Activated CD8-positive, alpha-beta T cell treated with anti-CD3 and anti-CD28 coated beads for 36 hours (primary cell): ENCODE results near the gene C3orf70. TPM values are rescaled to one million over a fixed set of nuclear protein-coding genes. Genes with fewer than 3 reads are reported as not detected.

Experiments
- ATAC-seq: fragments of 200-7000 bp; cut with Tn5 transposase; one replicate; pipeline ENCODE4 v1.10.0; 2021; ENCODE audit warnings: mild to moderate bottlenecking, moderate library complexity
- CTCF ChIA-PET: fragments of 350-600 bp; sonication (Branson Sonifier 250); formaldehyde crosslinking; loops from one replicate; lab custom pipeline; 2021; ENCODE audit warnings: antibody characterized with exemption; lab: Charles Lee
- POLR2A ChIA-PET: fragments of 350-600 bp; sonication (Branson Sonifier 250); formaldehyde crosslinking; loops from one replicate; lab custom pipeline; 2021; ENCODE audit warnings: antibody characterized with exemption; lab: Charles Lee
- DNase-seq: peaks from one replicate; pipeline ENCODE4 v3.0.0-alpha.2; 2020
- H3K27ac Mint-ChIP-seq: one replicate; pipeline ENCODE4 v1.8.0; 2021; ENCODE audit warnings: mild to moderate bottlenecking, mixed read lengths
- H3K27me3 Mint-ChIP-seq: one replicate; pipeline ENCODE4 v1.8.0; 2021; ENCODE audit warnings: mixed read lengths
- H3K36me3 Mint-ChIP-seq: one replicate; pipeline ENCODE4 v1.8.0; 2021; ENCODE audit warnings: low read depth, mixed read lengths
- H3K4me1 Mint-ChIP-seq: one replicate; pipeline ENCODE4 v1.8.0; 2021; ENCODE audit warnings: low read depth, mixed read lengths
- H3K4me3 Mint-ChIP-seq: one replicate; pipeline ENCODE4 v1.8.0; 2021; ENCODE audit warnings: mild to moderate bottlenecking, moderate library complexity, mixed read lengths
- H3K9me3 Mint-ChIP-seq: one replicate; pipeline ENCODE4 v1.8.0; 2021; ENCODE audit warnings: mixed read lengths
- intact Hi-C: fragments of 100-400 bp; cut with micrococcal nuclease; formaldehyde crosslinking; loops from one replicate; pipeline ENCODE4 v1.10.0; 2022
- total RNA-seq, 2 experiments: library from RNA; stranded (reverse); gene quantifications; one replicate each; pipeline ENCODE4 v1.2.3, GENCODE V29; 2021
- TF ChIP-seq, protein P1 (sequence below): fragments of 200-600 bp; IDR thresholded peaks from one replicate; pipeline ENCODE4 v1.8.0; 2022; ENCODE audit warnings: antibody characterized with exemption, mild to moderate bottlenecking

Gene C3orf70
- total RNA-seq, 2 experiments from 2014 or later, result 0.04 TPM; not detected in 1

DNA sequence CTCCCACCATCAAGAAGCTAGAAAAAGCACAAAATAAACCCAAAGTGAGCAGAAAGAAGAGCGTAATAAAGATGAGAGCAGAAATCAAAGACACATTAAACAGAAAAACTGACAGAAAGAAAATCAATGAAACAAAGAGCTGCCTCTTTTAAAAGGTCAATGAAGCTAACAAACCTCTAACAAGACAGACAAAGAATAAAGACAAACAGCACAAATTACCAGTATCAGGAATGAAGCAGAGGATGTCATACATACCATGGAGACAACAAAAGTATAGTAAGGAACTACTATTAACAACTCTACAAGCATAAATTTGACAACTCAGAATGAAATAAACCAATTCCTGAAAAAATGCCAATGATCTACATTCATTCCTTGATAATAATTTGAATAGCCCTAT lies 15.0 kb downstream of the C3orf70 start:
- POLR2A ChIA-PET, result no interaction called here
- ATAC-seq (no peak), DNase-seq (no peak)
- no peaks in the 10 kb centered on the region for H3K9me3 Mint-ChIP-seq
- H3K4me1 Mint-ChIP-seq, result no peaks in the 10 kb centered on the region
- TF ChIP-seq, protein P1, sequence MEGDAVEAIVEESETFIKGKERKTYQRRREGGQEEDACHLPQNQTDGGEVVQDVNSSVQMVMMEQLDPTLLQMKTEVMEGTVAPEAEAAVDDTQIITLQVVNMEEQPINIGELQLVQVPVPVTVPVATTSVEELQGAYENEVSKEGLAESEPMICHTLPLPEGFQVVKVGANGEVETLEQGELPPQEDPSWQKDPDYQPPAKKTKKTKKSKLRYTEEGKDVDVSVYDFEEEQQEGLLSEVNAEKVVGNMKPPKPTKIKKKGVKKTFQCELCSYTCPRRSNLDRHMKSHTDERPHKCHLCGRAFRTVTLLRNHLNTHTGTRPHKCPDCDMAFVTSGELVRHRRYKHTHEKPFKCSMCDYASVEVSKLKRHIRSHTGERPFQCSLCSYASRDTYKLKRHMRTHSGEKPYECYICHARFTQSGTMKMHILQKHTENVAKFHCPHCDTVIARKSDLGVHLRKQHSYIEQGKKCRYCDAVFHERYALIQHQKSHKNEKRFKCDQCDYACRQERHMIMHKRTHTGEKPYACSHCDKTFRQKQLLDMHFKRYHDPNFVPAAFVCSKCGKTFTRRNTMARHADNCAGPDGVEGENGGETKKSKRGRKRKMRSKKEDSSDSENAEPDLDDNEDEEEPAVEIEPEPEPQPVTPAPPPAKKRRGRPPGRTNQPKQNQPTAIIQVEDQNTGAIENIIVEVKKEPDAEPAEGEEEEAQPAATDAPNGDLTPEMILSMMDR, result no peak
- no peaks in the 10 kb centered on the region for H3K36me3 Mint-ChIP-seq
- intact Hi-C loops, result no loop called here
- H3K27ac Mint-ChIP-seq, result no peak overlapping the region
- no peak overlapping the region for H3K4me3 Mint-ChIP-seq
- CTCF ChIA-PET, result no interaction called here
- H3K27me3 Mint-ChIP-seq, result peaks cover 17% of the 10 kb centered on the region

- ChIA-PET POLR2A (no interaction called here), CTCF (no interaction called here)
- no peak for DNase-seq
- Mint-ChIP-seq H3K9me3 (no peaks in the 10 kb centered on the region), H3K36me3 (no peaks in the 10 kb centered on the region), H3K4me3 (no peak overlapping the region), H3K27me3 (peaks cover 20% of the 10 kb centered on the region), H3K27ac (no peak overlapping the region), H3K4me1 (no peaks in the 10 kb centered on the region)
- ATAC-seq, result no peak
- TF ChIP-seq, protein P1, result no peak
- intact Hi-C loops, result no loop called here
Observed at GRCh38 chr3:185134509-185134908, 18.4 kb downstream of the C3orf70 start.

- intact Hi-C loops, result no loop called here
- TF ChIP-seq, protein P1, result no peak
- Mint-ChIP-seq H3K36me3 (no peaks in the 10 kb centered on the region), H3K4me3 (no peak overlapping the region), H3K9me3 (no peaks in the 10 kb centered on the region), H3K27ac (no peak overlapping the region), H3K27me3 (peaks cover 13% of the 10 kb centered on the region), H3K4me1 (no peaks in the 10 kb centered on the region)
- no peak for ATAC-seq
- ChIA-PET POLR2A (no interaction called here), CTCF (no interaction called here)
- no peak for DNase-seq
Observed at GRCh38 chr3:185131602-185132256, 21.1 kb downstream of the C3orf70 start.

GRCh38 chr3:185129083-185129482 lies 23.8 kb downstream of the C3orf70 start:
- Mint-ChIP-seq H3K27ac (no peak overlapping the region), H3K36me3 (no peaks in the 10 kb centered on the region), H3K4me3 (no peak overlapping the region), H3K4me1 (no peaks in the 10 kb centered on the region), H3K9me3 (no peaks in the 10 kb centered on the region), H3K27me3 (peaks cover 8% of the 10 kb centered on the region)
- ATAC-seq (no peak), DNase-seq (no peak)
- intact Hi-C loops, result no loop called here
- ChIA-PET CTCF (no interaction called here), POLR2A (no interaction called here)
- TF ChIP-seq, protein P1, result no peak

GRCh38 chr3:185126201-185126600 lies 26.7 kb downstream of the C3orf70 start:
- intact Hi-C loops, result no loop called here
- no peak overlapping the region for H3K4me3 Mint-ChIP-seq
- DNase-seq, result no peak
- H3K36me3 Mint-ChIP-seq, result no peaks in the 10 kb centered on the region
- H3K4me1 Mint-ChIP-seq, result no peaks in the 10 kb centered on the region
- no peak overlapping the region for H3K27ac Mint-ChIP-seq
- TF ChIP-seq, protein P1, result no peak
- H3K9me3 Mint-ChIP-seq, result no peaks in the 10 kb centered on the region
- peaks cover 5% of the 10 kb centered on the region for H3K27me3 Mint-ChIP-seq
- no peak for ATAC-seq
- CTCF ChIA-PET, result no interaction called here
- POLR2A ChIA-PET, result no interaction called here
